GM23248 (cell line): Measurements from ENCODE around the gene DTNA. TPM values are rescaled to one million over a fixed set of nuclear protein-coding genes. Genes with fewer than 3 reads are reported as not detected.

Experiments used
- DNase-seq: peaks from one replicate; pipeline ENCODE4 v3.0.0-alpha.2; 2015
- H2AFZ ChIP-seq: fragments of 200-600 bp; sonication (generic); 2 replicates; pipeline ENCODE4 v1.6.1; 2016; ENCODE audit warnings: antibody characterized with exemption
- H3F3A ChIP-seq: fragments of 200-600 bp; sonication (generic); 2 replicates; pipeline ENCODE4 v1.6.1; 2016; ENCODE audit warnings: mild to moderate bottlenecking, antibody characterized with exemption, mixed run types; ENCODE audit not compliant: insufficient read depth
- H3K27ac ChIP-seq: fragments of 200-600 bp; sonication (generic); 2 replicates; pipeline ENCODE4 v1.5.1; 2016; ENCODE audit warnings: mild to moderate bottlenecking
- H3K27me3 ChIP-seq: fragments of 200-600 bp; sonication (generic); replicated peaks from 2 replicates; pipeline ENCODE4 v1.6.1; 2016; ENCODE audit warnings: mild to moderate bottlenecking; ENCODE audit not compliant: insufficient read depth
- H3K36me3 ChIP-seq: fragments of 200-600 bp; sonication (generic); 2 replicates; pipeline ENCODE4 v1.6.1; 2016; ENCODE audit warnings: low read depth, mild to moderate bottlenecking
- H3K4me1 ChIP-seq: fragments of 200-600 bp; sonication (generic); 2 replicates; pipeline ENCODE4 v1.6.1; 2016; ENCODE audit warnings: mild to moderate bottlenecking; ENCODE audit not compliant: insufficient read depth
- H3K4me2 ChIP-seq: fragments of 200-600 bp; sonication (generic); one replicate; pipeline ENCODE4 v1.6.1; 2016; ENCODE audit warnings: mild to moderate bottlenecking; ENCODE audit not compliant: unreplicated experiment
- H3K4me3 ChIP-seq: fragments of 200-600 bp; sonication (generic); 2 replicates; pipeline ENCODE4 v1.5.1; 2016; ENCODE audit warnings: mild to moderate bottlenecking
- H3K79me2 ChIP-seq: fragments of 200-600 bp; sonication (generic); 2 replicates; pipeline ENCODE4 v1.6.1; 2016; ENCODE audit warnings: mild to moderate bottlenecking; ENCODE audit not compliant: insufficient read depth
- H3K9ac ChIP-seq: fragments of 200-600 bp; sonication (generic); 2 replicates; pipeline ENCODE4 v1.6.1; 2016; ENCODE audit warnings: mild to moderate bottlenecking
- H3K9me2 ChIP-seq: fragments of 200-600 bp; sonication (generic); 2 replicates; pipeline ENCODE4 v1.6.1; 2016; ENCODE audit warnings: mixed run types, mild to moderate bottlenecking, moderate library complexity; ENCODE audit not compliant: insufficient read depth
- H3K9me3 ChIP-seq: fragments of 200-600 bp; sonication (generic); one replicate; pipeline ENCODE4 v1.6.1; 2017; ENCODE audit warnings: low read depth
- H4K20me1 ChIP-seq: fragments of 200-600 bp; sonication (generic); 2 replicates; pipeline ENCODE4 v1.6.0; 2016; ENCODE audit not compliant: insufficient read depth
- EZH2 ChIP-seq: fragments of 200-600 bp; sonication (generic); IDR thresholded peaks from 2 replicates; pipeline ENCODE4 v1.6.1; 2018; ENCODE audit warnings: antibody characterized with exemption, mild to moderate bottlenecking; ENCODE audit not compliant: insufficient read depth, poor library complexity, severe bottlenecking
- EZH2phosphoT487 ChIP-seq: fragments of 200-600 bp; sonication (generic); IDR thresholded peaks from 2 replicates; pipeline ENCODE4 v1.6.1; 2018; ENCODE audit warnings: antibody characterized with exemption, moderate library complexity, mild to moderate bottlenecking, low read depth; ENCODE audit not compliant: insufficient read depth
- WGBS, 2 experiments: methylation state at CpG; one replicate each; pipeline ENCODE4 v1.1.6; 2015 to 2017; ENCODE audit warnings: low lambda C conversion rate in 2 of 2, low coverage in 1 of 2; ENCODE audit errors: missing lambda C conversion rate in 2 of 2; 5-methylcytosine and 5-hydroxymethylcytosine counted together
- in situ Hi-C: fragments of 300-500 bp; cut with MboI; formaldehyde crosslinking; loops from 2 replicates; pipeline ENCODE4 v1.15.0; 2020
- polyA plus RNA-seq: library from polyadenylated mRNA; unstranded; fragments of >200 nt; fragmentation: Nextera tagmentation; extraction: Ambion mirVana; gene quantifications from 2 replicates; pipeline ENCODE4 v1.2.1, GENCODE V29; 2016
- total RNA-seq: library from RNA; depleted of rRNA; stranded (reverse); fragments of >200 nt; shearing (Covaris generic); gene quantifications from 2 replicates; pipeline ENCODE4 v1.2.3, GENCODE V29; 2014

Gene DTNA
- total and polyA plus RNA-seq, 2 experiments from 2014 or later, result 4.2 to 5.5 TPM

- Histone ChIP-seq H3K27me3 (no peaks in the 10 kb centered on the region), H3K4me2 (no peak overlapping the region), H3K27ac (no peak overlapping the region), H3K4me3 (no peak overlapping the region), H3K9me3 (no peaks in the 10 kb centered on the region), H3K4me1 (no peaks in the 10 kb centered on the region), H3K9ac (no peak overlapping the region), H2AFZ (no peak overlapping the region), H3K79me2 (no peaks in the 10 kb centered on the region), H4K20me1 (no peaks in the 10 kb centered on the region), H3K9me2 (no peaks in the 10 kb centered on the region), H3F3A (no peaks in the 10 kb centered on the region), H3K36me3 (no peaks in the 10 kb centered on the region)
- no peak for TF ChIP-seq EZH2
- no peak for TF ChIP-seq EZH2phosphoT487
- in situ Hi-C loops, result no loop called here
- 94 to 96% methylated on average over 5 of the region's 5 CpGs for WGBS, 2 experiments
- no peak for DNase-seq
Measured at GRCh38 chr18:34754300-34754699, 44.2 kb downstream of the DTNA start.

GRCh38 chr18:34757666-34758065 is 47.6 kb downstream of the DTNA start:
- Histone ChIP-seq H3K27me3 (no peaks in the 10 kb centered on the region), H3K9ac (no peak overlapping the region), H2AFZ (no peak overlapping the region), H3K4me2 (no peak overlapping the region), H3K36me3 (no peaks in the 10 kb centered on the region), H3F3A (no peaks in the 10 kb centered on the region), H3K27ac (no peak overlapping the region), H4K20me1 (no peaks in the 10 kb centered on the region), H3K9me2 (no peaks in the 10 kb centered on the region), H3K4me3 (no peak overlapping the region), H3K79me2 (no peaks in the 10 kb centered on the region), H3K9me3 (no peaks in the 10 kb centered on the region), H3K4me1 (no peaks in the 10 kb centered on the region)
- no peak for DNase-seq
- TF ChIP-seq EZH2, result no peak
- no peak for TF ChIP-seq EZH2phosphoT487
- in situ Hi-C loops, result no loop called here
- 89 to 93% methylated on average over 5 of the region's 5 CpGs for WGBS, 2 experiments

- no peaks in the 10 kb centered on the region for H3K79me2 ChIP-seq
- H3K27me3 ChIP-seq, result no peaks in the 10 kb centered on the region
- H3K4me2 ChIP-seq, result no peak overlapping the region
- no peak for DNase-seq
- H2AFZ ChIP-seq, result no peak overlapping the region
- in situ Hi-C loops, result no loop called here
- H3F3A ChIP-seq, result no peaks in the 10 kb centered on the region
- H3K4me3 ChIP-seq, result no peak overlapping the region
- H4K20me1 ChIP-seq, result no peaks in the 10 kb centered on the region
- no peaks in the 10 kb centered on the region for H3K9me2 ChIP-seq
- TF ChIP-seq EZH2 (no peak), EZH2phosphoT487 (no peak)
- no peaks in the 10 kb centered on the region for H3K36me3 ChIP-seq
- H3K9ac ChIP-seq, result no peak overlapping the region
- no peak overlapping the region for H3K27ac ChIP-seq
- H3K4me1 ChIP-seq, result no peaks in the 10 kb centered on the region
- H3K9me3 ChIP-seq, result no peaks in the 10 kb centered on the region
Measured at GRCh38 chr18:34758378-34758948, 48.4 kb downstream of the DTNA start.

GRCh38 chr18:34760444-34760843 is 50.3 kb downstream of the DTNA start:
- Histone ChIP-seq H3K36me3 (no peaks in the 10 kb centered on the region), H3K27ac (no peak overlapping the region), H3K9me2 (no peaks in the 10 kb centered on the region), H3K4me3 (no peak overlapping the region), H3K4me1 (no peaks in the 10 kb centered on the region), H3K27me3 (no peaks in the 10 kb centered on the region), H3K79me2 (no peaks in the 10 kb centered on the region), H4K20me1 (no peaks in the 10 kb centered on the region), H2AFZ (no peak overlapping the region), H3K9me3 (no peaks in the 10 kb centered on the region), H3K4me2 (no peak overlapping the region), H3K9ac (no peak overlapping the region), H3F3A (no peaks in the 10 kb centered on the region)
- no peak for TF ChIP-seq EZH2
- TF ChIP-seq EZH2phosphoT487, result no peak
- 71 to 74% methylated on average over 4 of the region's 4 CpGs for WGBS, 2 experiments
- in situ Hi-C loops, result no loop called here
- no peak for DNase-seq

GRCh38 chr18:34764451-34764850 is 54.4 kb downstream of the DTNA start:
- H3K9me3 ChIP-seq, result no peaks in the 10 kb centered on the region
- peaks cover 21% of the 10 kb centered on the region for H3F3A ChIP-seq
- no peaks in the 10 kb centered on the region for H4K20me1 ChIP-seq
- no peak for DNase-seq
- no peak overlapping the region for H3K27ac ChIP-seq
- H3K9me2 ChIP-seq, result no peaks in the 10 kb centered on the region
- 85 to 87% methylated on average over 4 of the region's 4 CpGs for WGBS, 2 experiments
- peaks cover 26% of the 10 kb centered on the region for H3K4me1 ChIP-seq
- no peaks in the 10 kb centered on the region for H3K27me3 ChIP-seq
- in situ Hi-C loops, result no loop called here
- TF ChIP-seq EZH2 (no peak), EZH2phosphoT487 (no peak)
- no peak overlapping the region for H3K4me3 ChIP-seq
- no peaks in the 10 kb centered on the region for H3K79me2 ChIP-seq
- H2AFZ ChIP-seq, result no peak overlapping the region
- no peak overlapping the region for H3K9ac ChIP-seq
- no peaks in the 10 kb centered on the region for H3K36me3 ChIP-seq
- H3K4me2 ChIP-seq, result no peak overlapping the region
